HG03280 (cell line): ENCODE data around the gene MID1.

ENCODE experiments used
- ATAC-seq: cut with Tn5 transposase; IDR thresholded peaks from one replicate; pipeline ENCODE4 v1.9.1; 2021; ENCODE audit warnings: mild to moderate bottlenecking, moderate library complexity; ENCODE audit not compliant: unreplicated experiment

The MID1 gene

GRCh38 chrX:10577853-10578252, 42.5 kb downstream of the MID1 start:
- ATAC-seq: no peak

GRCh38 chrX:10576777-10577447, 43.5 kb downstream of the MID1 start:
- no peak for ATAC-seq

GRCh38 chrX:10576186-10576585, 44.2 kb downstream of the MID1 start:
- ATAC-seq: no peak

GRCh38 chrX:10574663-10575062, 45.7 kb downstream of the MID1 start:
- ATAC-seq: no peak

GRCh38 chrX:10571260-10571659, 49.1 kb downstream of the MID1 start:
- no peak for ATAC-seq

- ATAC-seq: no peak
Observed at GRCh38 chrX:10570601-10571000, 49.8 kb downstream of the MID1 start.

GRCh38 chrX:10569946-10570345, 50.4 kb downstream of the MID1 start:
- ATAC-seq: no peak

GRCh38 chrX:10568428-10568827, 52.0 kb downstream of the MID1 start:
- no peak for ATAC-seq

- no peak for ATAC-seq
Observed at GRCh38 chrX:10567136-10567535, 53.2 kb downstream of the MID1 start.

- no peak for ATAC-seq
Observed at GRCh38 chrX:10566716-10567097, 53.7 kb downstream of the MID1 start.

GRCh38 chrX:10564484-10564883, 55.9 kb downstream of the MID1 start:
- no peak for ATAC-seq

- no peak for ATAC-seq
Observed at GRCh38 chrX:10557166-10557565, 63.2 kb downstream of the MID1 start.

- no peak for ATAC-seq
Observed at GRCh38 chrX:10556405-10556804, 64.0 kb downstream of the MID1 start.

- no peak for ATAC-seq
Observed at GRCh38 chrX:10555846-10556245, 64.5 kb downstream of the MID1 start.

GRCh38 chrX:10554612-10555270, 65.6 kb downstream of the MID1 start:
- ATAC-seq: no peak

GRCh38 chrX:10549280-10549679, 71.1 kb downstream of the MID1 start:
- no peak for ATAC-seq

GRCh38 chrX:10548688-10549087, 71.7 kb downstream of the MID1 start:
- ATAC-seq: no peak

- no peak for ATAC-seq
Observed at GRCh38 chrX:10545882-10546281, 74.5 kb downstream of the MID1 start.

GRCh38 chrX:10542586-10542985, 77.8 kb downstream of the MID1 start:
- ATAC-seq: no peak

- ATAC-seq: no peak
Observed at GRCh38 chrX:10538831-10539230, 81.6 kb downstream of the MID1 start.

- ATAC-seq: no peak
Observed at GRCh38 chrX:10537308-10537707, 83.1 kb downstream of the MID1 start.

GRCh38 chrX:10536744-10537143, 83.6 kb downstream of the MID1 start:
- ATAC-seq: no peak

GRCh38 chrX:10534611-10535010, 85.8 kb downstream of the MID1 start:
- ATAC-seq: no peak
